ENCODE results near the gene ZFYVE9.

ZFYVE9 gene

DNA sequence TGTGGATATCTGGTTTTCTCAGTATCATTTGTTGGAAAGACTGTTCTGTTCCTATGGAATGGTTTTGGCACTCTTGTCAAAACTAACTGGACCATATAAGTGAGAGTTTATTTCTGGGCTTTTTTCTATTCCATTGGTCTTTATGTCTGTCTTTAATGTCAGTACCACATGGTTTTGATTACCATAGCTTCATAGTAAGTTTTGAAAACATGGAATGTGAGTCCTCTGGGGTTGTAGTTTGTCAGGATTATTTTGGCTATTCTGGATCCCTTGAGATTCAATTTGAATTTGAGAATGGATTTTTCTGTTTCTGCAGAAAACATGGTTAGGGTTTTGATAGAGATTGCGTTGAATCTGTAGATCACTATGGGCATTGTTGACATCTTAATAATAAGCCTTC, 107.9 kb downstream of the ZFYVE9 start:
- DNase-seq, result no peak

- DNase-seq, result no peak
Measured at GRCh38 chr1:52253421-52253820, 111.5 kb downstream of the ZFYVE9 start.

DNA sequence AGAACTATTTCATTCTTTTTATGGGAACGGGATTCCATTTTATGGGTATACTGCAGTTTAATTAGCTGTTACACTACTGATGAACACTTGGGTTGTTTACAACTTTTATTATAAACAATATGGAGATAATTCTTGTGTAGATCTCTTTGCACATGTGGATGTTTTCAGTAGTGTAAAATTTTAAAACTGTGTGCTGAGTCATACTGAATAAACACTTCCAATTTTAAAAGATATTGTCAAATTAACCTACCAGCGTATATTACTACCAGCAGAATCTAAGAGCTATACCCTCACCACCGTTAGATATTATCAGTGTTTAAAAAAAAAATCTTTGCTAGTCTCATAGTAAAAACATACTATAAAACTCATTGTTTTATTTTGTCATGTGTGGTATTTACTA, 118.0 kb downstream of the ZFYVE9 start:
- no peak for DNase-seq

GRCh38 chr1:52263153-52263910, 121.4 kb downstream of the ZFYVE9 start:
- DNase-seq, result no peak

DNA sequence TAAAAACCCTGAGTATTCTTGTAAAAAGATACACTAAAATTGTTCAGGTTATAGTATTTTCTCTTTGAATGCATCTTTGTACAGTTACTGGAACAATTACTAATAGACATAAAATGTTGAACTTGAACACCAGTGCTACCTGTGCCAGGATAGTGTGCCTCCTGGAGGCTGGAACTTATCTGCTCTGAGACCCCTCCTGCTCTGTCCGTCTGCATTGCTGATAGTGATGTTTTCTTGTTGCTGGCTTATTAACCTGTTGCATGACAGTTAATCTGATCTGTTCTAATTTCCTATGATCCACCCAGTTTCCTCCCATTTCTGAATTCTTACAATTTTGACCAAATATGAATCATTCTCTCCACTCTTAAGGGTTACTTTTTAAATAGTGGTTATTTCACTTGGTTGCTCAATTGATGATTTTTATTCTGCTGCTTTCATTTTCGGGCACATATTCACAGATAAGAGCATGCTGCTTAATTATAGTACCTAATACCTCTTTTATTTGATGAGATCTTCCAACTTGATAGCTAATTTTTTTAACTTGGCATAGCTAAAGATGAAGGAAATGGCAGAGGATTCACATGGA, 122.7 kb downstream of the ZFYVE9 start:
- no peak for DNase-seq

- DNase-seq, result no peak
Measured at GRCh38 chr1:52266507-52266906, 124.6 kb downstream of the ZFYVE9 start.

DNA sequence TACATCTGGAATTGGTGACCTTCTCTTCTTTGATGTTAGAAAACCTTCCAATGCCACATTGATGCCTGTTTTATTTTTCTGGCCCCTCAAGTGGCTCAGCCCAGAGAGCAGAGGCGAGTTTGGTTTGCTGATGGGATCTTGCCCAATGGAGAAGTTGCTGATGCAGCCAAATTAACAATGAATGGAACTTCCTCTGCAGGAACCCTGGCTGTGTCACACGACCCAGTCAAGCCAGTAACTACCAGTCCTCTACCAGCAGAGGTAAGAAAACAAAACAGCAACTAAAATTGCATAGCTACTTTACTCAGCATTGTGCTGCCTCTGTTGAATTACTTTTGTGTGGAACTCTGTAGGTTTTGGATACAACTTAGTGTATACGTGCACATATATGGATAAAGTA, 126.5 kb downstream of the ZFYVE9 start:
- DNase-seq, result no peak

DNA sequence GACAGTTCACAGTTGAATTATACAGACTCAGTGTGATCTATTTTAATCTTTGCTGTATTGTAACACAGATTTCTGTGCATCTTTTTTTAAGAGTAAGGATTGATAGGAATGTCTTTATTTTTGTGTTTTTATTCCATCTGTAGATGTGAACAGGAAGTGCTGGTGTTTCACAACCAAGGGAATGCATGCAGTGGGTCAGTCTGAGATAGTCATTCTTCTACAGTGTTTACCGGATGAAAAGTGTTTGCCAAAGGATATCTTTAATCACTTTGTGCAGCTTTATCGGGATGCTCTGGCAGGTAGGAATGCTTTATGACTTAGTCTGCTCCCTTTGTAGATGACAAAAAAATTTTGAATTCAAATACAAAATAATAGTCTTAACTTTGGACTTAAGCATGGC, 139.6 kb downstream of the ZFYVE9 start:
- no peak for DNase-seq

DNA sequence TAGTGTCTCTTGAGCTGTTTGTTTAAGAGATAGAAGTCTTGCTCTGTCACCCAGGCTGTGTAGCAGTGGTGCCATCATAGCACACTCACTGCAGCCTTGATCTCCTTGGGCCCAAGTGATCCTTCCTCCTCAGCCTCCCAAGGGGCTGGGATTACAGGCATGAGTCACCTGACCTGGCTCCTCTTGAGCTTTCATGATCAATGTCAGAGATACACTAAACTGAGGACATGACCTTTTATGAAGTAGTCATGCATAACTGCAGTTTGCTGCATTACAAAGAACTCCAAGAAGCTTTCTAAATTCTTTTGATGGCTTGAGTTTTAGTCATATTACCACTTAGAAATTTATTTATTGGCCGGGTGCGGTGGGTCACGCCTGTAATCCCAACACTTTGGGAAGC, 146.4 kb downstream of the ZFYVE9 start:
- no peak for DNase-seq

GRCh38 chr1:52294580-52294979, 152.7 kb downstream of the ZFYVE9 start:
- DNase-seq, result no peak

DNA sequence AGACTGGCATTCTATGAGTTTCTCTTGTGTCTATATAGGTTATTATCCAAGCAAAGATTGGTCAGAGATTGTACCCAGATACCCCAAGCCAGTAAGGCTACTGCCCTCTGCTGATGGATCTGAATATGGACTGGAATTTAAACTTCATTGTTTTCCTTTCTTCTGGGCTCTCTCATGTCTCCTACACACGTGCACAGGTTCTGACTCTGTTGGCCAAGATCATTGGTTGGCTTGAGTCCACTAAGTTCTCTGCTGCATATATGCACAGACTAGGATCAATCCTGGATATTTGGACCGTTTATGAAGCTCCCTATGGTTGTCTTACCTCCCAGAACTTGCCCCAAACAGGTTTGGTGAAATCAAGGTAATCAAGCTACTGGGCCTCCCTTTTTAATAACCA, 154.5 kb downstream of the ZFYVE9 start:
- no peak for DNase-seq

GRCh38 chr1:52305417-52306226, 163.7 kb downstream of the ZFYVE9 start:
- DNase-seq, result no peak

DNA sequence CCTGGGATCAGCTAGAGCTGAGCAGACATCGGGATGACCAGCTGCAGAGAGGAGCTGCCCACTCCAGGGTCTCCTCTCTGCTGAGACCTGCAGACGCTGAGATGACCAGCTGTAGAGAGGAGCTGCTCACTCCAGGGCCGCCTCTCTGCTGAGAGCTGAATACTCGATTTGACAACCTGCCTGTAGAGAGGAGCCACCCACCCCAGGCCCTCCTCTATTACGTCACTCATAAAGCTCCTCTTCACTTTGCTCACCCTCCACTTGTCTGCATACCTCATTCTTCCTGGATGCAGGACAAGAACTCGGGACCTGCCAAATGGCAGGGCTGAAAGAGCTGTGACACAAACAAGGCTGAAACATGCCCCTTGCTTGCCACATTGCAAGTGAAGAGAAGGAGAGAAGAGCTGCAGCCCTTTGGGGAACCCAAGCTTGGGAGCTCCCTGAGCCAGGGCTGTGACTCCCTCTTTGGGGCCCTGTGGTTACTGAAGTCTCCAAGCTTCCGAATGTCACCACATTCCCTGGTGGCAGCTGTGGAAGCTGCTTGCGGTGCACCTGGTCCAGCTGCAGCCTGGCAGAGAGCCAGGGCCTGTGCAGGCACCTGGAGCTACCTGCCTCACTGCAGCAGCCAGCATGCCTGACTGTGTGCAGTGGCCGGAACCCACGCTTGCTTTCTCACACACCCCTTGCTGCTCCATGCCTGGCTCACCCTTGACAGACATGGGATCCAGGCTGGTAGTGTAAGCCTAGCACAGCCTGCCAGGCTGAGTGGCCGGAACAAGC, 164.5 kb downstream of the ZFYVE9 start:
- no peak for DNase-seq

- DNase-seq, result no peak
Measured at GRCh38 chr1:52321061-52321460, 179.2 kb downstream of the ZFYVE9 start.

DNA sequence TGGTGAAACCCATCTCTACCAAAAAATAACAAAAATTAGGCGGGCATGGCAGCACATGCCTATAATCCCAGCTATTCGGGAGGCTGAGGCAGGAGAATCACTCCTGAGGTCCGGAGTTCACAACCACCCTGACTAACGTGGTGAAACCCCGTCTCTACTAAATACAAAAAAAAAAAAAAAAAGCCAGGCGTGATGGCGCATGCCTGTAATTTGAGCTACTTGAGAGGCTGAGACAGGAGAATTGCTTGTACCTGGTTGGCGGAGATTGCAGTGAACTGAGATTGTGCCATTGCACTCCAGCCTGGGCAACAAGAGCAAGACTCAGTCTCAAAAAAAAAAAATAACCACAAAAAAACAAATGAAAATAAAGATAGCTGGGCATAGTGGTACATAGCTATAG, 181.8 kb downstream of the ZFYVE9 start:
- DNase-seq, result no peak

DNA sequence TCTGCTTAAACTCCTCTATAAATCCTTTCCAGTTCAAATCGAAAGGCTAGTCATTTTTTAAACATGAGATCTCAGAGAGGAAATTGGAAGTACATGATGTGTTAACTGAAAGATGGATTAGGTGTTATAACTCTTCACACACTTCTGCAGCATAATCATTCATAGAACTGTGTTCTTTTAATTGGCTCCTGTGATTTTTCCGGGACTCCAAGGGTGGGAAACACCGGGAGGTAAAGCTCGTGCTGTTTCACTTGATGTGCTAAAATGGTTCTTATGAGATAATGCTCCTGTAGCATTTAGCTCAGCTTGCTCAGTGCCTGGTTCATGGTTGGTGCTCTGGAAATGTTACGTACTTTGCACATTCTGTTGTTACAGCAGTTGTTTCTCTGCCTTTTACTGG, 183.9 kb downstream of the ZFYVE9 start:
- DNase-seq, result no peak

DNA sequence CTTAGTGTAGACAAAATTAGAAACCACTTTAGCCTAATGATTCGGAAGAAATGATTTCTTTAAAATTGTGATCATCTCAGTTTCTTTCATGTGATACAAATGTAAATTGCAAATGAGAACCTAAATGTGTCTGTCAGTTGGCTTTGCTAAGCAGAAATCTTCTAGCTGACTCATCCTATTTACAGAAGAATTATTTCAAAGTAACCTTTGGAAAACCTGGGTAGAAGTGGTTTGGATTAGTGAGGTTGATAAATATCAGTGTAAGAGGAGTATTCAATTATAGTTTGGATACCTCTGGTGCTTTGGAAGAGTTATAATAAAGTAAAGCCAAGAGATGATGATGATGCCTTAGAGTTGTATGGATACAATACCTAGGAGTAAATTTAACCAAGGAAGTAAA, 186.7 kb downstream of the ZFYVE9 start:
- DNase-seq, result no peak

GRCh38 chr1:52332411-52332810, 190.5 kb downstream of the ZFYVE9 start:
- DNase-seq, result no peak

- DNase-seq, result no peak
Measured at GRCh38 chr1:52334906-52335528, 193.1 kb downstream of the ZFYVE9 start.

DNA sequence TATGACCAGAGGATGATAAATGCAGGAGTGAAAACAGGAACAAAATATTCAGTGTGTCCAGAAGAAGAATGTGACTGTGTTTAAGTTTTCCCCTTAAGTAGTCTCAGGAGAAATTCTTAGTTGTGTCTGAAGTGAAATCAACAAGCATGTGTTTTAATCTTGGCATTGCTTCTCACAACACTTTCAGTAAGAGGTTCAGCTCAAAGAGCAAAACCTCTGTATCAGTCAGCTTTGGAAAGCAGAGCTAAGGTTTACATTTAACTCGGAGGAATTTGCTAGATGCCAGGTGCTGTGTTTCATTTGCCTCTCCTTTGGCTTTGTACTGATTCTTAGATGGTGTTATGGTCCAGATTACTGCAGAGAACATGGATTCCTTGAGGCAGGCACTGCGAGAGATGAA, 195.6 kb downstream of the ZFYVE9 start:
- DNase-seq, result no peak

- no peak for DNase-seq
Measured at GRCh38 chr1:52341655-52342260, 199.9 kb downstream of the ZFYVE9 start.

DNA sequence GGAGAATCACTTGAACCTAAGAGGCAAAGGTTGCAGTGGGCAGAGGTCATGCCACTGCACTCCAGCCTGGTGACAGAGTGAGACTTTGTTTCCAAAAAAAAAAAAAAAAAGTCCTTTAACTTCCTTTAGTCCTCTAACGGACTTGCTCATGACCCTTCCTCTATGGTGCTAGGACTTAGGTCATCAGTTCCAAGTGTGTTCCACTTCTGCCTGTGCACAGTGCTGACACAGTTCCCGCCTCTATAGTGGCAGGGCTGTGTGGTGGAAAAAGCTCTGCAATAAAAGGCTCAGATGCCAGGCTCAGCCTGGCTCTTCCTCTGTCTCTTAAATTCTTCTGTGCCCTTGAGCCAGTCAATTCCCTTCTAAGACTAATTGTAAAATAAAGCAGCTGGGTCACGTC, 202.1 kb downstream of the ZFYVE9 start:
- DNase-seq, result no peak

Measured in right hindlimb (tissue), 1 donor.